SK-N-SH treated with all-trans-retinoic acid at 6 μM for 48 hours (cell line): ENCODE results near the gene CORO6.

Experiments
- ARNTL ChIP-seq: fragments of 450-650 bp; formaldehyde crosslinking; IDR thresholded peaks from 2 replicates; pipeline ENCODE4 v1.5.0; 2020; ENCODE audit warnings: low read depth, mild to moderate bottlenecking, moderate library complexity, borderline replicate concordance
- BACH2 ChIP-seq: fragments of 250-450 bp; sonication (Bioruptor Pico); IDR thresholded peaks from 2 replicates; pipeline ENCODE4 v1.9.0; 2021; ENCODE audit warnings: mild to moderate bottlenecking, borderline replicate concordance
- ISL1 ChIP-seq: fragments of 250-450 bp; sonication (Bioruptor Pico); IDR thresholded peaks from 2 replicates; pipeline ENCODE4 v2.1.2; 2022; ENCODE audit warnings: mild to moderate bottlenecking, moderate library complexity
- OSR1 ChIP-seq: fragments of 250-450 bp; sonication (Bioruptor Pico); IDR thresholded peaks from 2 replicates; pipeline ENCODE4 v1.8.0; 2022; ENCODE audit warnings: moderate library complexity, mild to moderate bottlenecking, inconsistent platforms
- PPARA ChIP-seq: fragments of 250-450 bp; sonication (Bioruptor Pico); IDR thresholded peaks from 2 replicates; pipeline ENCODE4 v1.5.0; 2020; ENCODE audit warnings: mild to moderate bottlenecking, borderline replicate concordance
- RARB ChIP-seq: fragments of 250-450 bp; sonication (Bioruptor Pico); IDR thresholded peaks from 2 replicates; pipeline ENCODE4 v1.8.0; 2021; ENCODE audit warnings: mild to moderate bottlenecking, moderate library complexity
- TCF4 ChIP-seq: fragments of 250-450 bp; sonication (Bioruptor Pico); IDR thresholded peaks from 2 replicates; pipeline ENCODE4 v1.8.0; 2021; ENCODE audit warnings: mild to moderate bottlenecking, moderate library complexity, borderline replicate concordance
- ZC3H10 ChIP-seq: fragments of 250-450 bp; sonication (Bioruptor Pico); IDR thresholded peaks from 2 replicates; pipeline ENCODE4 v1.5.1; 2021; ENCODE audit warnings: mild to moderate bottlenecking, moderate library complexity
- ZNF70 ChIP-seq: fragments of 450-650 bp; formaldehyde crosslinking; IDR thresholded peaks from 2 replicates; pipeline ENCODE4 v1.5.0; 2020; ENCODE audit warnings: mild to moderate bottlenecking, moderate library complexity
- TF ChIP-seq, protein P1 (sequence below): fragments of 250-450 bp; sonication (Bioruptor Pico); IDR thresholded peaks from 2 replicates; pipeline ENCODE4 v1.5.1; 2021; ENCODE audit warnings: mild to moderate bottlenecking, moderate library complexity
- TF ChIP-seq, protein P2 (sequence below): fragments of 250-450 bp; sonication (Bioruptor Pico); IDR thresholded peaks from 2 replicates; pipeline ENCODE4 v1.5.1; 2020; ENCODE audit warnings: low read depth, mild to moderate bottlenecking, moderate library complexity
- TF ChIP-seq, protein P3 (sequence below): fragments of 250-450 bp; sonication (Bioruptor Pico); IDR thresholded peaks from 2 replicates; pipeline ENCODE4 v1.5.0; 2020; ENCODE audit warnings: mild to moderate bottlenecking, moderate library complexity
- TF ChIP-seq, protein P4 (sequence below): fragments of 250-450 bp; sonication (Bioruptor Pico); IDR thresholded peaks from 2 replicates; pipeline ENCODE4 v1.8.0; 2020; ENCODE audit warnings: mild to moderate bottlenecking, moderate library complexity, borderline replicate concordance

GRCh38 chr17:29592850-29593551 lies 29.7 kb downstream of the CORO6 start, which contains the start of gene ANKRD13B:
- TF ChIP-seq BACH2 (CRISPR knock-in tag) (no peak), TCF4 (CRISPR knock-in tag) (no peak), ARNTL (CRISPR knock-in tag) (no peak), ISL1 (no peak), ZC3H10 (CRISPR knock-in tag) (no peak), OSR1 (no peak), RARB (CRISPR knock-in tag) (no peak), PPARA (no peak), ZNF70 (CRISPR knock-in tag) (no peak)
- TF ChIP-seq, protein P1, sequence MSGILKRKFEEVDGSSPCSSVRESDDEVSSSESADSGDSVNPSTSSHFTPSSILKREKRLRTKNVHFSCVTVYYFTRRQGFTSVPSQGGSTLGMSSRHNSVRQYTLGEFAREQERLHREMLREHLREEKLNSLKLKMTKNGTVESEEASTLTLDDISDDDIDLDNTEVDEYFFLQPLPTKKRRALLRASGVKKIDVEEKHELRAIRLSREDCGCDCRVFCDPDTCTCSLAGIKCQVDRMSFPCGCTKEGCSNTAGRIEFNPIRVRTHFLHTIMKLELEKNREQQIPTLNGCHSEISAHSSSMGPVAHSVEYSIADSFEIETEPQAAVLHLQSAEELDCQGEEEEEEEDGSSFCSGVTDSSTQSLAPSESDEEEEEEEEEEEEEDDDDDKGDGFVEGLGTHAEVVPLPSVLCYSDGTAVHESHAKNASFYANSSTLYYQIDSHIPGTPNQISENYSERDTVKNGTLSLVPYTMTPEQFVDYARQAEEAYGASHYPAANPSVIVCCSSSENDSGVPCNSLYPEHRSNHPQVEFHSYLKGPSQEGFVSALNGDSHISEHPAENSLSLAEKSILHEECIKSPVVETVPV (CRISPR knock-in tag), result no peak
- TF ChIP-seq, protein P2, sequence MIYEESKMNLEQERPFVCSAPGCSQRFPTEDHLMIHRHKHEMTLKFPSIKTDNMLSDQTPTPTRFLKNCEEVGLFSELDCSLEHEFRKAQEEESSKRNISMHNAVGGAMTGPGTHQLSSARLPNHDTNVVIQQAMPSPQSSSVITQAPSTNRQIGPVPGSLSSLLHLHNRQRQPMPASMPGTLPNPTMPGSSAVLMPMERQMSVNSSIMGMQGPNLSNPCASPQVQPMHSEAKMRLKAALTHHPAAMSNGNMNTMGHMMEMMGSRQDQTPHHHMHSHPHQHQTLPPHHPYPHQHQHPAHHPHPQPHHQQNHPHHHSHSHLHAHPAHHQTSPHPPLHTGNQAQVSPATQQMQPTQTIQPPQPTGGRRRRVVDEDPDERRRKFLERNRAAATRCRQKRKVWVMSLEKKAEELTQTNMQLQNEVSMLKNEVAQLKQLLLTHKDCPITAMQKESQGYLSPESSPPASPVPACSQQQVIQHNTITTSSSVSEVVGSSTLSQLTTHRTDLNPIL (CRISPR knock-in tag), result no peak
- TF ChIP-seq, protein P3, sequence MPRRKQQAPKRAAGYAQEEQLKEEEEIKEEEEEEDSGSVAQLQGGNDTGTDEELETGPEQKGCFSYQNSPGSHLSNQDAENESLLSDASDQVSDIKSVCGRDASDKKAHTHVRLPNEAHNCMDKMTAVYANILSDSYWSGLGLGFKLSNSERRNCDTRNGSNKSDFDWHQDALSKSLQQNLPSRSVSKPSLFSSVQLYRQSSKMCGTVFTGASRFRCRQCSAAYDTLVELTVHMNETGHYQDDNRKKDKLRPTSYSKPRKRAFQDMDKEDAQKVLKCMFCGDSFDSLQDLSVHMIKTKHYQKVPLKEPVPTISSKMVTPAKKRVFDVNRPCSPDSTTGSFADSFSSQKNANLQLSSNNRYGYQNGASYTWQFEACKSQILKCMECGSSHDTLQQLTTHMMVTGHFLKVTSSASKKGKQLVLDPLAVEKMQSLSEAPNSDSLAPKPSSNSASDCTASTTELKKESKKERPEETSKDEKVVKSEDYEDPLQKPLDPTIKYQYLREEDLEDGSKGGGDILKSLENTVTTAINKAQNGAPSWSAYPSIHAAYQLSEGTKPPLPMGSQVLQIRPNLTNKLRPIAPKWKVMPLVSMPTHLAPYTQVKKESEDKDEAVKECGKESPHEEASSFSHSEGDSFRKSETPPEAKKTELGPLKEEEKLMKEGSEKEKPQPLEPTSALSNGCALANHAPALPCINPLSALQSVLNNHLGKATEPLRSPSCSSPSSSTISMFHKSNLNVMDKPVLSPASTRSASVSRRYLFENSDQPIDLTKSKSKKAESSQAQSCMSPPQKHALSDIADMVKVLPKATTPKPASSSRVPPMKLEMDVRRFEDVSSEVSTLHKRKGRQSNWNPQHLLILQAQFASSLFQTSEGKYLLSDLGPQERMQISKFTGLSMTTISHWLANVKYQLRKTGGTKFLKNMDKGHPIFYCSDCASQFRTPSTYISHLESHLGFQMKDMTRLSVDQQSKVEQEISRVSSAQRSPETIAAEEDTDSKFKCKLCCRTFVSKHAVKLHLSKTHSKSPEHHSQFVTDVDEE, result no peak
- TF ChIP-seq, protein P4, sequence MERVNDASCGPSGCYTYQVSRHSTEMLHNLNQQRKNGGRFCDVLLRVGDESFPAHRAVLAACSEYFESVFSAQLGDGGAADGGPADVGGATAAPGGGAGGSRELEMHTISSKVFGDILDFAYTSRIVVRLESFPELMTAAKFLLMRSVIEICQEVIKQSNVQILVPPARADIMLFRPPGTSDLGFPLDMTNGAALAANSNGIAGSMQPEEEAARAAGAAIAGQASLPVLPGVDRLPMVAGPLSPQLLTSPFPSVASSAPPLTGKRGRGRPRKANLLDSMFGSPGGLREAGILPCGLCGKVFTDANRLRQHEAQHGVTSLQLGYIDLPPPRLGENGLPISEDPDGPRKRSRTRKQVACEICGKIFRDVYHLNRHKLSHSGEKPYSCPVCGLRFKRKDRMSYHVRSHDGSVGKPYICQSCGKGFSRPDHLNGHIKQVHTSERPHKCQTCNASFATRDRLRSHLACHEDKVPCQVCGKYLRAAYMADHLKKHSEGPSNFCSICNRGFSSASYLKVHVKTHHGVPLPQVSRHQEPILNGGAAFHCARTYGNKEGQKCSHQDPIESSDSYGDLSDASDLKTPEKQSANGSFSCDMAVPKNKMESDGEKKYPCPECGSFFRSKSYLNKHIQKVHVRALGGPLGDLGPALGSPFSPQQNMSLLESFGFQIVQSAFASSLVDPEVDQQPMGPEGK (CRISPR knock-in tag), result no peak
